GM12891 (cell line): ENCODE measurements around the gene TAF11.
"Not testable (repeated sequence)": the region's sequence is repeated elsewhere in the genome, so short reads cannot be mapped to it uniquely, and the experiment has no call there.

Experiments used
- DNase-seq: peaks from one replicate; pipeline ENCODE4 v3.0.0; 2011; ENCODE audit warnings: low spot score; ENCODE audit not compliant: insufficient read length
- FAIRE-seq: peaks from 2 replicates; lab custom pipeline; 2011; peaks lifted over from hg19 to GRCh38; lab: Jason Lieb, UNC
- PAX5 ChIP-seq: IDR thresholded peaks from 2 replicates; pipeline ENCODE4 v1.6.1; 2011; ENCODE audit warnings: low read length, moderate library complexity, mild to moderate bottlenecking; ENCODE audit not compliant: insufficient read depth, severe bottlenecking
- POLR2A ChIP-seq: IDR thresholded peaks from 2 replicates; pipeline ENCODE4 v1.6.1; 2011; ENCODE audit warnings: low read depth, low read length, control low read depth
- POLR2AphosphoS5 ChIP-seq: IDR thresholded peaks from 2 replicates; pipeline ENCODE4 v1.6.1; 2011; ENCODE audit warnings: low read depth, low read length, control low read depth
- POU2F2 ChIP-seq: IDR thresholded peaks from 2 replicates; pipeline ENCODE4 v1.6.1; 2011; ENCODE audit warnings: low read depth, mild to moderate bottlenecking, control low read depth, low read length, moderate library complexity
- SPI1 ChIP-seq: IDR thresholded peaks from 2 replicates; pipeline ENCODE4 v1.6.1; 2011; ENCODE audit warnings: low read depth, low read length, control low read depth
- TAF1 ChIP-seq: IDR thresholded peaks from 2 replicates; pipeline ENCODE4 v1.6.1; 2011; ENCODE audit warnings: low read depth, low read length, control low read depth

The TAF11 gene

DNA sequence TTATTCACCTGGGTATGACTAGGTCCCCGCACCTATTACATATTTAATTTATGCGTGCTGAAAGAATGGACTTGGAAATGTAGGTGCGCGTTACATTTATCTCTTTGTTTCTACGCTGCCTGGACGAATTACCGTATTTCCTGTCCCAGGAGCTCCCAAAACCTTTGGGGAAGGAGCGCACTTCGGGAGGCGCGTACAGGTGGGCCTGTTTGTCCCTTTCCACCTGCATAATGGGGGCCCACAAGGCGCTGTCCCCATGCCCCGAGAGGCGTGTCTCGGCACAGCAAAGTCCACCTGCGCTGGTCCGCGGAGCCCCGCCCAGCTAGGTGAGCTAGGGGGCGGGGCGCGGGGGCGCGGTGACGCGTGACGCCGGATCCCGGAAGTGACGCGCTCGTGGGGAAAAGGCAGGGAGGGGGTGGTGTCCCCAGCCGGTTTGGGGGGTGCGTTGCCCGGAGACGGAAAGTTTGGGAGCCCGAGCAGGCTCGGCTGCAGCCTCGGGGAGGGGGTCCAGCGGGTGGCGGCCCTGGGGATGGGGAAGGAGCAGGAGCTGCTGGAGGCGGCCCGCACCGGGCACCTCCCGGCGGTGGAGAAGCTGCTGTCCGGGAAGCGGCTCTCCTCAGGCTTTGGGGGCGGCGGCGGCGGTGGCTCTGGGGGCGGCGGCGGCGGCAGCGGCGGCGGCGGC is 1.2 kb upstream of the TAF11 start, which contains the start of gene ANKS1A:
Gene ANKS1A, plus strand, starts transcription at position 382 of the 682 bp plus-strand sequence. Its CDS starts 148 bp downstream, at position 530.
- FAIRE-seq (peak; percentile 92), DNase-seq (peak; percentile 63)

DNA sequence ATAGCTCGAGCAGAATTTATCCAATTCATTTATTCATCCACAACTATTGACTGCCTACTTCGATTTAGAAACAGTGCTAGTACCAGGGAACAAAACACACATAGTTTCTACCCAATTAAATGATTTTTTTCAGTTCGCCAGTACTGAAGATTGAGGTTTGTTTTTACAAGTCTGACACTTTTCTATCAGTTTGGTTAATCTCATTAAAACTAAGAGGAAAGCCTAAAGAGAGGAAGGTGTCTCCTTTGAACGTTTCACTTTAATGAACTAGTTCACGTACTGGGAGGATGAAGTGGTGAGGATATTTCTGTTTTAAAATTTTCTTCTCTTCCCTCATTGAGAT is 643 bp upstream of the TAF11 start:
- DNase-seq = no peak
- no peak for TF ChIP-seq SPI1
- TF ChIP-seq PAX5 = no peak
- TF ChIP-seq POLR2AphosphoS5 = no peak
- TF ChIP-seq TAF1 = no peak
- TF ChIP-seq POU2F2 = no peak
- no peak for TF ChIP-seq POLR2A
- no peak for FAIRE-seq

More for the DNA sequence above, 1.2 kb upstream of the TAF11 start, which contains the start of gene ANKS1A:
- TF ChIP-seq SPI1 = no peak
- TF ChIP-seq PAX5 = peak; percentile 97
- TF ChIP-seq POU2F2 = no peak
- no peak for TF ChIP-seq POLR2AphosphoS5
- TF ChIP-seq POLR2A = no peak

DNA sequence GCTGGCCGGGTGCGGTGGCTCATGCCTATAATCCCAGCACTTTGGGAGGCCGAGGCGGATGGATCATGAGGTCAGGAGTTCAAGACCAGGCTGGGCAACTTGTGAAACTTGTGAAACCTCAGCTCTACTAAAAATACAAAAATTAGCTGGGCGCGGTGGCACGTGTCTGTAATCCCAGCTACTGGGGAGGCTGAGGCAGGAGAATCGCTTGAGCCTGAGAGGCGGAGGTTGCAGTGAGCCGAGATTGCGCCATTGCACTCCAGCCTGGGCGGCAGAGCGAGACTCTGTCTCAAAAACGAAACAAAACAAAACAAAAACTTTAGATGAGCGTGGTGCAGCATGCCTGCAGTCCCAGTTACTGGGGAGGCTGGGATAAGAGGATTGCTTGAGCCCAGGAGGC is 2.0 kb downstream of the TAF11 start:
- not testable (repeated sequence) for FAIRE-seq, DNase-seq

- no peak for TF ChIP-seq POU2F2
- no peak for TF ChIP-seq POLR2AphosphoS5
- no peak for TF ChIP-seq POLR2A
- TF ChIP-seq PAX5 = no peak
- no peak for TF ChIP-seq SPI1
- TF ChIP-seq TAF1 = no peak
- no peak for FAIRE-seq
- DNase-seq = no peak
These were observed 2.8 kb downstream of the TAF11 start for GRCh38 chr6:34884996-34885395.

DNA sequence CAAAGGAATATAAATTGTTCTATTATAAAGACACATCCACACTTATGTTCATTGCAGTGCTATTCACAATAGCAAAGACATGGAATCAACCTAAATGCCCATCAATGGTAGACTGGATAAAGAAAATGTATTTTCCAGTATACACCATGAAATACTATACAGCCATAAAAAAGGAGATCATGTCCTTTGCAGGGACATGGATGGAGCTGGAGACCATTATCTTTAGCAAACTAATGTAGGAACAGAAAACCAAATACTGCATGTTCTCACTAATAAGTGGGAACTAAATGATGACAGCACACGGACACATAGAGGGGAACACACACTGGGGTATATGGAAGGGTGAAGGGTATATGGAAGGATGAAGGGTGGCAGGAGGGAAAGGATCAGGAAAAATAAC is 3.8 kb downstream of the TAF11 start:
- FAIRE-seq, DNase-seq: not testable (repeated sequence)

GRCh38 chr6:34877869-34878485 is 9.9 kb downstream of the TAF11 start:
- FAIRE-seq (no peak), DNase-seq (no peak)
- TF ChIP-seq POLR2AphosphoS5 = no peak

DNA sequence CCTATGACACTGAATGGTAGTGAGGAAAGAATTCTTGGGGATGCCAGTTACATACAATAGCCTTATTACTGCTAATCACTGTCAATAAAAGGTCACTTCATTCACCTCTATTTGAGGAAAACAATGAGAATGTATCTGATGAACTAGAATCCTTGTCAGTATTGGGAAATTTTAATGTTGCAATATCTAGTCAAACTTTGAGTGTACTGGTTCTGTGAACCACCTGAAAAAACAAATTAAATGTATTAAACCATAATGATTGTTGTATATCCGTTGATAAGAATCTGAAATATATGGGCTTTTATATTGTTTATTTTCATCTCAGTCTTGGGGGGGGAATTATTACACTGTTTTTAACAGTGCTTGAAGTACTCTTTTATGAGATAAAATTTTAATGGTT is 10.6 kb downstream of the TAF11 start:
- FAIRE-seq (peak; percentile 28), DNase-seq (no peak)
- TF ChIP-seq PAX5 = no peak
- no peak for TF ChIP-seq POLR2A
- no peak for TF ChIP-seq POU2F2
- TF ChIP-seq POLR2AphosphoS5 = no peak

GRCh38 chr6:34876472-34876871 is 11.4 kb downstream of the TAF11 start:
- FAIRE-seq = peak; percentile 20
- TF ChIP-seq PAX5 (no peak), TAF1 (no peak), POLR2AphosphoS5 (no peak), POLR2A (no peak), POU2F2 (no peak), SPI1 (no peak)
- no peak for DNase-seq

- FAIRE-seq = no peak
- TF ChIP-seq POLR2AphosphoS5 (peak; percentile 43; the same call in 1 of the 2 replicates), TAF1 (no peak)
- no peak for DNase-seq
These were observed 12.3 kb downstream of the TAF11 start for GRCh38 chr6:34875292-34876213.

- no peak for DNase-seq
- TF ChIP-seq PAX5 (no peak), TAF1 (no peak)
- no peak for FAIRE-seq
These were observed 15.5 kb downstream of the TAF11 start for GRCh38 chr6:34872332-34872731.

DNA sequence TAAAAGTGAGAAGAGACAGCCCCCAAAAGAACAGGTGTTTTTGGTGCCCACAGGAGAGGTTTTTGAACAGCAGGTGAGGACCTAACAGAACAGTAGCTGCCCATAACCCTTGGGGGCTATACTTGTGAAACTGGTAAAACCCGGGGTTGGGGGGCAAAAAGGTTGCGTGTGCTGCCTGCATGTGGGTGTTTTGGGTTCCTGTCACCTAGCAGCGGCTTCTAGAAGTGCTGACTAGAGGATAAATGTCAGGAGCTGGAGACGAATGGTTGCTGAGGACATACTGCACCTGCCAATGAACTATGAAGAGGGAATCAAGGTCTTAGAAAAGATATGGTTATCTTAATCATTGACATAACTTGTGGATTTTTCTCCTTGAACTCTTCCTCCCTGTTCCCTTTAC is 16.0 kb downstream of the TAF11 start:
- TF ChIP-seq SPI1 (no peak), TAF1 (no peak), POU2F2 (no peak), POLR2AphosphoS5 (no peak), PAX5 (no peak), POLR2A (no peak)
- FAIRE-seq = no peak
- no peak for DNase-seq
